HL-60 (cell line): ENCODE measurements around the gene AKAP13.

Source experiments
- CTCF ChIP-seq: IDR thresholded peaks from one replicate; pipeline ENCODE4 v1.5.1; 2011; ENCODE audit warnings: low read length, control low read depth, inconsistent platforms; ENCODE audit not compliant: insufficient read depth
- POLR2AphosphoS5 ChIP-seq: IDR thresholded peaks from 2 replicates; pipeline ENCODE4 v1.6.1; 2012; ENCODE audit warnings: low read depth
- REST ChIP-seq: IDR thresholded peaks from 2 replicates; pipeline ENCODE4 v1.6.1; 2012; ENCODE audit warnings: low read depth; ENCODE audit not compliant: insufficient replicate concordance
- SPI1 ChIP-seq: IDR thresholded peaks from 2 replicates; pipeline ENCODE4 v1.6.1; 2012; ENCODE audit warnings: low read depth, mild to moderate bottlenecking, borderline replicate concordance

- TF ChIP-seq CTCF, result no peak
- TF ChIP-seq POLR2AphosphoS5, result no peak
- no peak for TF ChIP-seq REST
- TF ChIP-seq SPI1, result no peak
Observed at GRCh38 chr15:85333132-85333831, 47.1 kb upstream of the AKAP13 start.
